ENCODE measurements around the gene MSANTD1. TPM values are rescaled to one million over a fixed set of nuclear protein-coding genes. Genes with fewer than 3 reads are reported as not detected.
"Not testable (repeated sequence)": the region's sequence is repeated elsewhere in the genome, so short reads cannot be mapped to it uniquely, and the experiment has no call there.

The MSANTD1 gene
- total RNA-seq, 1 experiment from 2014 or later: 0.12 TPM

GRCh38 chr4:3288571-3289094 lies 39.7 kb downstream of the MSANTD1 start:
- DNase-seq (ENCODE audit: low read depth): no peak

- DNase-seq (ENCODE audit: low read depth): no peak
These were observed 41.5 kb downstream of the MSANTD1 start for GRCh38 chr4:3290476-3290875.

- no peak for DNase-seq (ENCODE audit: low read depth)
These were observed 41.9 kb downstream of the MSANTD1 start for GRCh38 chr4:3290889-3291321.

GRCh38 chr4:3291411-3291968 lies 42.5 kb downstream of the MSANTD1 start:
- peak; percentile 25 for DNase-seq (ENCODE audit: low read depth)

- DNase-seq (ENCODE audit: low read depth): peak; percentile 71
These were observed 43.1 kb downstream of the MSANTD1 start for GRCh38 chr4:3291969-3292570.

GRCh38 chr4:3292571-3293400 lies 43.8 kb downstream of the MSANTD1 start, which contains the start of gene RGS12:
Gene RGS12, plus strand, starts transcription at chr4:3293021. Its CDS starts 23,150 bp downstream, at chr4:3316171.
- DNase-seq (ENCODE audit: low read depth): peak; percentile 89

GRCh38 chr4:3293401-3294391 lies 44.7 kb downstream of the MSANTD1 start:
- DNase-seq (ENCODE audit: low read depth): no peak

- DNase-seq (ENCODE audit: low read depth): no peak
These were observed 45.7 kb downstream of the MSANTD1 start for GRCh38 chr4:3294401-3295241.

- DNase-seq (ENCODE audit: low read depth): no peak
These were observed 47.1 kb downstream of the MSANTD1 start for GRCh38 chr4:3295837-3296624.

- no peak for DNase-seq (ENCODE audit: low read depth)
These were observed 47.7 kb downstream of the MSANTD1 start for GRCh38 chr4:3296651-3297050.

- DNase-seq (ENCODE audit: low read depth): no peak
These were observed 48.3 kb downstream of the MSANTD1 start for GRCh38 chr4:3297066-3297859.

GRCh38 chr4:3299122-3299975 lies 50.4 kb downstream of the MSANTD1 start:
- DNase-seq (ENCODE audit: low read depth): no peak

- DNase-seq (ENCODE audit: low read depth): no peak
These were observed 51.2 kb downstream of the MSANTD1 start for GRCh38 chr4:3299976-3300671.

GRCh38 chr4:3300882-3301281 lies 51.9 kb downstream of the MSANTD1 start:
- not testable (repeated sequence) for DNase-seq (ENCODE audit: low read depth)

GRCh38 chr4:3301450-3302172 lies 52.7 kb downstream of the MSANTD1 start:
- DNase-seq (ENCODE audit: low read depth): no peak

- DNase-seq (ENCODE audit: low read depth): no peak
These were observed 53.3 kb downstream of the MSANTD1 start for GRCh38 chr4:3302173-3302785.

Measured in RPMI7951 (cell line).